Activated CD8-positive, alpha-beta memory T cell treated with anti-CD3 and anti-CD28 coated beads for 24 hours (primary cell): Measurements from ENCODE around the gene IQCE.

ENCODE experiments used
- DNase-seq: peaks from one replicate; pipeline ENCODE4 v3.0.0-alpha.2; 2020

IQCE gene

GRCh38 chr7:2637066-2637471, 78.3 kb downstream of the IQCE start:
- DNase-seq: no peak

GRCh38 chr7:2637505-2638223, 78.9 kb downstream of the IQCE start:
- DNase-seq: no peak

- no peak for DNase-seq
Measured at GRCh38 chr7:2638224-2638991, 79.6 kb downstream of the IQCE start.

- no peak for DNase-seq
Measured at GRCh38 chr7:2639181-2639681, 80.5 kb downstream of the IQCE start.

GRCh38 chr7:2639695-2640481, 81.1 kb downstream of the IQCE start:
- no peak for DNase-seq

- no peak for DNase-seq
Measured at GRCh38 chr7:2640482-2640830, 81.7 kb downstream of the IQCE start.

GRCh38 chr7:2640846-2641316, 82.1 kb downstream of the IQCE start:
- no peak for DNase-seq

GRCh38 chr7:2641406-2642393, 82.9 kb downstream of the IQCE start:
- DNase-seq: no peak

- no peak for DNase-seq
Measured at GRCh38 chr7:2643386-2644219, 84.8 kb downstream of the IQCE start.

- no peak for DNase-seq
Measured at GRCh38 chr7:2644220-2644561, 85.4 kb downstream of the IQCE start.

GRCh38 chr7:2644562-2645273, 85.9 kb downstream of the IQCE start:
- DNase-seq: no peak

- DNase-seq: peak; percentile 83
Measured at GRCh38 chr7:2645274-2645868, 86.6 kb downstream of the IQCE start.

- no peak for DNase-seq
Measured at GRCh38 chr7:2646336-2646679, 87.5 kb downstream of the IQCE start.

GRCh38 chr7:2646680-2647571, 88.1 kb downstream of the IQCE start:
- DNase-seq: no peak

GRCh38 chr7:2647594-2648172, 88.9 kb downstream of the IQCE start:
- DNase-seq: no peak

- DNase-seq: no peak
Measured at GRCh38 chr7:2649139-2649838, 90.5 kb downstream of the IQCE start.

GRCh38 chr7:2649991-2650390, 91.2 kb downstream of the IQCE start:
- DNase-seq: no peak

- DNase-seq: no peak
Measured at GRCh38 chr7:2650451-2650850, 91.7 kb downstream of the IQCE start.
